Measurements from ENCODE around the gene MARCOL.

- no peak for TF ChIP-seq YY1 (IDR thresholded peaks at IDR 0.05; ENCODE audit: insufficient read depth, insufficient read length)
- TF ChIP-seq ZNF274 (IDR thresholded peaks at IDR 0.05; ENCODE audit: low read depth, low read length), result no peak
Measured at GRCh38 chr5:148205044-148205806, 33.1 kb upstream of the MARCOL start.
